Prostate gland (tissue), 2 donors: ENCODE results near the gene DDX41.

Experiments used
- POLR2A ChIP-seq: fragments of 450-650 bp; IDR thresholded peaks from one replicate; pipeline ENCODE4 v1.6.1; 2016; ENCODE audit warnings: antibody characterized with exemption, mild to moderate bottlenecking
- TF ChIP-seq, protein P1 (sequence below), 4 experiments: fragments of 200-600 bp in 2 of 4; fragments of 450-650 bp in 2 of 4; sonication (generic) in 2 of 4; IDR thresholded peaks; 1 replicate in 3 of 4; 2 replicates in 1 of 4; pipeline ENCODE4 v1.5.1; 2016 to 2019; ENCODE audit warnings: antibody characterized with exemption in 4 of 4, mild to moderate bottlenecking in 2 of 4, moderate library complexity in 2 of 4

DNA sequence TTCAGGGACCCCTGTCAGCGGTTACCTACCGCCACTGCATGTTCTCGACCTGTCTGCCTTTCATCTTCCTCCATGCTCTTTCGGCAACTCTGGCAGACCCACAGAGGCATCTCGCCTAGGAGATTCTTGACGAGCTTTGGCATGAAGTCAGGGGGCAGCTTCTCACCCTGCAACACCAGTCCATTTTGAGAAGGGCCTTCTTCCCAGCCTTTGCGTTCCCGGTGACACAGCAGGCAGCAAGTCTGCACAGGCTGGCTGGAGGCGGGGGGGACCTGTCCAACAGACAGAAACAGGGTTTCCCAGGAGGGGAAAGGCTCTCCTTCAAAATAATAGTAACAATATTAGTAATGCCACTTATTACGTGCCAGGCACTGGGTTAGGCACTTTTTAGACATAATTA is 22.1 kb upstream of the DDX41 start:
- TF ChIP-seq, protein P1, sequence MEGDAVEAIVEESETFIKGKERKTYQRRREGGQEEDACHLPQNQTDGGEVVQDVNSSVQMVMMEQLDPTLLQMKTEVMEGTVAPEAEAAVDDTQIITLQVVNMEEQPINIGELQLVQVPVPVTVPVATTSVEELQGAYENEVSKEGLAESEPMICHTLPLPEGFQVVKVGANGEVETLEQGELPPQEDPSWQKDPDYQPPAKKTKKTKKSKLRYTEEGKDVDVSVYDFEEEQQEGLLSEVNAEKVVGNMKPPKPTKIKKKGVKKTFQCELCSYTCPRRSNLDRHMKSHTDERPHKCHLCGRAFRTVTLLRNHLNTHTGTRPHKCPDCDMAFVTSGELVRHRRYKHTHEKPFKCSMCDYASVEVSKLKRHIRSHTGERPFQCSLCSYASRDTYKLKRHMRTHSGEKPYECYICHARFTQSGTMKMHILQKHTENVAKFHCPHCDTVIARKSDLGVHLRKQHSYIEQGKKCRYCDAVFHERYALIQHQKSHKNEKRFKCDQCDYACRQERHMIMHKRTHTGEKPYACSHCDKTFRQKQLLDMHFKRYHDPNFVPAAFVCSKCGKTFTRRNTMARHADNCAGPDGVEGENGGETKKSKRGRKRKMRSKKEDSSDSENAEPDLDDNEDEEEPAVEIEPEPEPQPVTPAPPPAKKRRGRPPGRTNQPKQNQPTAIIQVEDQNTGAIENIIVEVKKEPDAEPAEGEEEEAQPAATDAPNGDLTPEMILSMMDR (IDR thresholded peaks at IDR 0.05): no peak
- no peak for TF ChIP-seq POLR2A
